Neural progenitor cell (in vitro differentiated cells): ENCODE data around the gene NKX1-2. TPM values are rescaled to one million over a fixed set of nuclear protein-coding genes. Genes with fewer than 3 reads are reported as not detected.

Source experiments
- DNase-seq: peaks from one replicate; pipeline ENCODE4 v3.0.0-alpha.2; 2016; ENCODE audit warnings: low spot score
- H2AFZ ChIP-seq: fragments of 200-600 bp; sonication (generic); replicated peaks from 2 replicates; pipeline ENCODE4 v1.6.1; 2016; ENCODE audit warnings: antibody characterized with exemption
- H3F3A ChIP-seq: fragments of 200-600 bp; sonication (generic); 2 replicates; pipeline ENCODE4 v1.6.1; 2016; ENCODE audit warnings: antibody characterized with exemption, low read depth
- H3K27ac ChIP-seq: fragments of 200-600 bp; sonication (generic); 2 replicates; pipeline ENCODE4 v1.5.1; 2016; ENCODE audit warnings: mild to moderate bottlenecking
- H3K27me3 ChIP-seq: fragments of 200-600 bp; sonication (generic); 2 replicates; pipeline ENCODE4 v1.6.1; 2016; ENCODE audit warnings: mild to moderate bottlenecking, moderate library complexity
- H3K36me3 ChIP-seq: fragments of 200-600 bp; sonication (generic); 2 replicates; pipeline ENCODE4 v1.5.1; 2016
- H3K4me1 ChIP-seq: fragments of 200-600 bp; sonication (generic); 2 replicates; pipeline ENCODE4 v1.6.1; 2016; ENCODE audit warnings: mixed run types
- H3K4me2 ChIP-seq: fragments of 200-600 bp; sonication (generic); 2 replicates; pipeline ENCODE4 v1.6.1; 2016
- H3K4me3 ChIP-seq: fragments of 200-600 bp; sonication (generic); 2 replicates; pipeline ENCODE4 v1.5.1; 2016
- H3K79me2 ChIP-seq: fragments of 200-600 bp; sonication (generic); 2 replicates; pipeline ENCODE4 v1.6.1; 2016; ENCODE audit warnings: low read depth
- H3K9ac ChIP-seq: fragments of 200-600 bp; sonication (generic); 2 replicates; pipeline ENCODE4 v1.6.1; 2016
- H3K9me3 ChIP-seq: fragments of 200-600 bp; sonication (generic); 2 replicates; pipeline ENCODE4 v1.5.1; 2016; ENCODE audit warnings: low read depth
- H4K20me1 ChIP-seq: fragments of 200-600 bp; sonication (generic); 2 replicates; pipeline ENCODE4 v1.6.1; 2016; ENCODE audit warnings: low read depth
- H3K27ac Mint-ChIP-seq: 3 replicates; pipeline ENCODE4 v1.8.0; 2021; ENCODE audit warnings: mixed read lengths
- H3K27me3 Mint-ChIP-seq: 2 replicates; pipeline ENCODE4 v1.8.0; 2022; ENCODE audit warnings: low read depth, mild to moderate bottlenecking, inconsistent platforms, moderate library complexity, mixed read lengths; ENCODE audit not compliant: insufficient read depth
- H3K36me3 Mint-ChIP-seq: 3 replicates; pipeline ENCODE4 v1.8.0; 2021; ENCODE audit warnings: mixed read lengths
- H3K4me1 Mint-ChIP-seq: 3 replicates; pipeline ENCODE4 v1.8.0; 2021; ENCODE audit warnings: mixed read lengths
- H3K4me3 Mint-ChIP-seq: 3 replicates; pipeline ENCODE4 v1.8.0; 2021; ENCODE audit warnings: mild to moderate bottlenecking, moderate library complexity, mixed read lengths
- H3K9me3 Mint-ChIP-seq: 3 replicates; pipeline ENCODE4 v1.8.0; 2020; ENCODE audit warnings: mixed read lengths
- EZH2 ChIP-seq: fragments of 200-600 bp; sonication (generic); IDR thresholded peaks from 2 replicates; pipeline ENCODE4 v1.6.1; 2017; ENCODE audit warnings: antibody characterized with exemption, mild to moderate bottlenecking, moderate library complexity
- EZH2phosphoT487 ChIP-seq: fragments of 200-600 bp; sonication (generic); IDR thresholded peaks from 2 replicates; pipeline ENCODE4 v1.6.1; 2017; ENCODE audit warnings: antibody characterized with exemption
- total RNA-seq: library from RNA; depleted of rRNA; stranded (reverse); fragments of >200 nt; gene quantifications from 2 replicates; pipeline ENCODE4 v1.2.3, GENCODE V29; 2015; ENCODE audit warnings: low replicate concordance
- TF ChIP-seq, protein P1 (sequence below): fragments of 200-600 bp; sonication (generic); IDR thresholded peaks from 2 replicates; pipeline ENCODE4 v1.5.1; 2017; ENCODE audit warnings: antibody characterized with exemption, mild to moderate bottlenecking

Gene NKX1-2
- total RNA-seq, 1 donor from 2014 or later, result not detected

DNA sequence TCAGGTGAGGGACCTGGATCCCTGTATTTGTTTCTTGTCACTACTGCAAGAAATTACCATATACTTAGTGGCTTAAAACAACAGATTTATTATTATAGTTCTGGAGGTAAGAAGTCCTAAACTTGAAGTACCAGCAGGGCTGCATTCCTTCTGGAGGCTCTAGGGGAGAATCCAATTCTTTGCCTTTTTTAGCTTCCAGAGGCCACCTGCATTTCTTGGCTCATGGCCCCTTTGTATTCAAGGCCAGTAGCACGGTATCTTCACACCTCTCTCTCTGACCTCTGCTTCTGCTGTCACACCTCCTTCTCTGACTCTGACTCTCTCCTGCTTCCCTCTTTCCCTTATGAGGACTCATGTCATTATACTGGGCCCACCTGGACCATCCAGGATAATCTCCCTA, 9.6 kb upstream of the NKX1-2 start:
- peaks cover 32% of the 10 kb centered on the region for H3K4me1 Mint-ChIP-seq

DNA sequence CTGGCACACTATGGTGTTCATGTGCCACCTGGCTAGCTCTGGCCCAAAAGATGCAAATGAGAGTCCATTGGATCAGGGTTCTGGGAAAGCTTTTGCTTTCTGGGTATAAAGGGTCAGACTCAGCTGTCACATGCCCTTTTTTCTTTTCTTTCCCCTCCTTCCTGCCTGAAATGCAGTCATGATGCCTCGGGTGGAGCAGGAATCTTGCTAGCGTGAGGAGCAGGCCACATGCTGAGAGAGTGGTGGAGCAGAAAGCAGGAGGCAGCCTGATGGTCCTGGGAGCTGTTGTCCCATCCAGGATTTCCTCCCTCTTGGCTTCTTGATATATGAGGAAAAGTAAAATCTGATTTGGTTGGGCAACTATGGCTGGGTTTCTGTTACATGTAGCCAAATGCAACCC, 9.1 kb upstream of the NKX1-2 start:
- H3K9ac ChIP-seq, result no peak overlapping the region
- no peaks in the 10 kb centered on the region for H3K36me3 ChIP-seq
- no peaks in the 10 kb centered on the region for H3K9me3 Mint-ChIP-seq

More for the DNA sequence above, 9.6 kb upstream of the NKX1-2 start:
- peaks cover 25% of the 10 kb centered on the region for H3K27me3 Mint-ChIP-seq
- no peak overlapping the region for H3K27ac Mint-ChIP-seq
- no peaks in the 10 kb centered on the region for H3K36me3 Mint-ChIP-seq
- no peak overlapping the region for H2AFZ ChIP-seq
- H3F3A ChIP-seq, result no peaks in the 10 kb centered on the region
- no peak for DNase-seq
- H3K4me3 Mint-ChIP-seq, result no peak overlapping the region
- no peak overlapping the region for H3K27ac ChIP-seq
- no peaks in the 10 kb centered on the region for H3K36me3 ChIP-seq
- no peaks in the 10 kb centered on the region for H3K9me3 ChIP-seq
- no peaks in the 10 kb centered on the region for H4K20me1 ChIP-seq
- peaks cover 8% of the 10 kb centered on the region for H3K79me2 ChIP-seq
- no peak overlapping the region for H3K9ac ChIP-seq
- no peak overlapping the region for H3K4me2 ChIP-seq
- no peak overlapping the region for H3K4me3 ChIP-seq
- no peaks in the 10 kb centered on the region for H3K9me3 Mint-ChIP-seq
- peaks cover 5% of the 10 kb centered on the region for H3K4me1 ChIP-seq
- H3K27me3 ChIP-seq, result peaks cover 52% of the 10 kb centered on the region
- TF ChIP-seq EZH2phosphoT487 (no peak), EZH2 (no peak)
- TF ChIP-seq, protein P1, sequence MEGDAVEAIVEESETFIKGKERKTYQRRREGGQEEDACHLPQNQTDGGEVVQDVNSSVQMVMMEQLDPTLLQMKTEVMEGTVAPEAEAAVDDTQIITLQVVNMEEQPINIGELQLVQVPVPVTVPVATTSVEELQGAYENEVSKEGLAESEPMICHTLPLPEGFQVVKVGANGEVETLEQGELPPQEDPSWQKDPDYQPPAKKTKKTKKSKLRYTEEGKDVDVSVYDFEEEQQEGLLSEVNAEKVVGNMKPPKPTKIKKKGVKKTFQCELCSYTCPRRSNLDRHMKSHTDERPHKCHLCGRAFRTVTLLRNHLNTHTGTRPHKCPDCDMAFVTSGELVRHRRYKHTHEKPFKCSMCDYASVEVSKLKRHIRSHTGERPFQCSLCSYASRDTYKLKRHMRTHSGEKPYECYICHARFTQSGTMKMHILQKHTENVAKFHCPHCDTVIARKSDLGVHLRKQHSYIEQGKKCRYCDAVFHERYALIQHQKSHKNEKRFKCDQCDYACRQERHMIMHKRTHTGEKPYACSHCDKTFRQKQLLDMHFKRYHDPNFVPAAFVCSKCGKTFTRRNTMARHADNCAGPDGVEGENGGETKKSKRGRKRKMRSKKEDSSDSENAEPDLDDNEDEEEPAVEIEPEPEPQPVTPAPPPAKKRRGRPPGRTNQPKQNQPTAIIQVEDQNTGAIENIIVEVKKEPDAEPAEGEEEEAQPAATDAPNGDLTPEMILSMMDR, result no peak

DNA sequence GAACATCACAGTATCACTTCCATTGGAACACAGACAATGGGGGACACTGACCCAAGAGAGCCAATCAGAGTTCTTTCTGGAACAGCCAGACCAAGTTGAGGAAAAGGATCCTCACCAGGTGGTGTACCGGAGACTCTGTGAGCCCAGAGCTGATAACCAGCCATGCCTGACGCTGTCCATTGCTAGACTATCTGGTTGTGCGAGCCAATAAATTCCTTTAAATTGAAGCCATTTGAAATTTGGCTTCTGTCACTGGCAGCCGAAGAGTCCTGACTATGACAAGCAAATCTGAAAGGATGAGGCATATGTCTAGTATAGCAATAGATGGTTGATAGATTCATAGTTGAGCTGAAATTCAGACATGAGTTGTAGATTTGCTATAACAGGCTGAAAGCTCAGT, 8.6 kb upstream of the NKX1-2 start:
- no peak overlapping the region for H3K27ac Mint-ChIP-seq
- Histone ChIP-seq H3K79me2 (peaks cover 8% of the 10 kb centered on the region), H3F3A (no peaks in the 10 kb centered on the region), H2AFZ (no peak overlapping the region), H3K36me3 (no peaks in the 10 kb centered on the region), H3K27ac (no peak overlapping the region), H3K9ac (no peak overlapping the region), H4K20me1 (no peaks in the 10 kb centered on the region), H3K4me3 (no peak overlapping the region), H3K4me1 (peaks cover 9% of the 10 kb centered on the region), H3K9me3 (no peaks in the 10 kb centered on the region), H3K4me2 (no peak overlapping the region), H3K27me3 (peaks cover 61% of the 10 kb centered on the region)
- peaks cover 23% of the 10 kb centered on the region for H3K27me3 Mint-ChIP-seq
- no peaks in the 10 kb centered on the region for H3K9me3 Mint-ChIP-seq
- TF ChIP-seq, protein P1, result no peak
- TF ChIP-seq EZH2phosphoT487 (no peak), EZH2 (no peak)
- no peak for DNase-seq
- peaks cover 29% of the 10 kb centered on the region for H3K4me1 Mint-ChIP-seq
- H3K36me3 Mint-ChIP-seq, result no peaks in the 10 kb centered on the region
- no peak overlapping the region for H3K4me3 Mint-ChIP-seq

More for the DNA sequence above, 9.1 kb upstream of the NKX1-2 start:
- Histone ChIP-seq H3K79me2 (peaks cover 8% of the 10 kb centered on the region), H3K4me2 (no peak overlapping the region), H3K27ac (no peak overlapping the region), H2AFZ (no peak overlapping the region), H3K4me1 (peaks cover 9% of the 10 kb centered on the region), H3F3A (no peaks in the 10 kb centered on the region), H3K9me3 (no peaks in the 10 kb centered on the region), H4K20me1 (no peaks in the 10 kb centered on the region), H3K4me3 (no peak overlapping the region), H3K27me3 (peaks cover 57% of the 10 kb centered on the region)
- H3K36me3 Mint-ChIP-seq, result no peaks in the 10 kb centered on the region
- DNase-seq, result no peak
- H3K4me3 Mint-ChIP-seq, result no peak overlapping the region
- H3K4me1 Mint-ChIP-seq, result peaks cover 29% of the 10 kb centered on the region
- no peak overlapping the region for H3K27ac Mint-ChIP-seq
- peaks cover 23% of the 10 kb centered on the region for H3K27me3 Mint-ChIP-seq
- TF ChIP-seq, protein P1, result no peak
- TF ChIP-seq EZH2phosphoT487 (no peak), EZH2 (no peak)
